Ovary (tissue), 3 donors: Measurements from ENCODE around the gene RNF144B.

Experiments used
- CTCF ChIP-seq, 3 donors: fragments of 450-650 bp in 2 of 3; fragments of 200-600 bp in 1 of 3; IDR thresholded peaks; one replicate each; pipeline versions ENCODE4 v1.5.1 to v1.8.0; 2016 to 2022; ENCODE audit warnings: antibody characterized with exemption in 3 of 3, mild to moderate bottlenecking in 1 of 3
- POLR2A ChIP-seq: fragments of 450-650 bp; IDR thresholded peaks from one replicate; pipeline ENCODE4 v1.6.1; 2017; ENCODE audit warnings: antibody characterized with exemption, mild to moderate bottlenecking, moderate library complexity
- donor health status: DM: no; HTN: no; CAD: no.

- no peak for TF ChIP-seq CTCF (IDR thresholded peaks at IDR 0.05)
- TF ChIP-seq POLR2A = no peak
These were observed 85.8 kb downstream of the RNF144B start for GRCh38 chr6:18472941-18473340.
